Neural progenitor cell (in vitro differentiated cells): ENCODE measurements around the gene SMARCC1. TPM values are rescaled to one million over a fixed set of nuclear protein-coding genes. Genes with fewer than 3 reads are reported as not detected.

Source experiments
- DNase-seq: peaks from one replicate; pipeline ENCODE4 v3.0.0-alpha.2; 2016; ENCODE audit warnings: low spot score
- H2AFZ ChIP-seq: fragments of 200-600 bp; sonication (generic); replicated peaks from 2 replicates; pipeline ENCODE4 v1.6.1; 2016; ENCODE audit warnings: antibody characterized with exemption
- H3F3A ChIP-seq: fragments of 200-600 bp; sonication (generic); 2 replicates; pipeline ENCODE4 v1.6.1; 2016; ENCODE audit warnings: antibody characterized with exemption, low read depth
- H3K27ac ChIP-seq: fragments of 200-600 bp; sonication (generic); 2 replicates; pipeline ENCODE4 v1.5.1; 2016; ENCODE audit warnings: mild to moderate bottlenecking
- H3K27me3 ChIP-seq: fragments of 200-600 bp; sonication (generic); 2 replicates; pipeline ENCODE4 v1.6.1; 2016; ENCODE audit warnings: mild to moderate bottlenecking, moderate library complexity
- H3K36me3 ChIP-seq: fragments of 200-600 bp; sonication (generic); 2 replicates; pipeline ENCODE4 v1.5.1; 2016
- H3K4me1 ChIP-seq: fragments of 200-600 bp; sonication (generic); 2 replicates; pipeline ENCODE4 v1.6.1; 2016; ENCODE audit warnings: mixed run types
- H3K4me2 ChIP-seq: fragments of 200-600 bp; sonication (generic); 2 replicates; pipeline ENCODE4 v1.6.1; 2016
- H3K4me3 ChIP-seq: fragments of 200-600 bp; sonication (generic); 2 replicates; pipeline ENCODE4 v1.5.1; 2016
- H3K79me2 ChIP-seq: fragments of 200-600 bp; sonication (generic); 2 replicates; pipeline ENCODE4 v1.6.1; 2016; ENCODE audit warnings: low read depth
- H3K9ac ChIP-seq: fragments of 200-600 bp; sonication (generic); 2 replicates; pipeline ENCODE4 v1.6.1; 2016
- H3K9me3 ChIP-seq: fragments of 200-600 bp; sonication (generic); 2 replicates; pipeline ENCODE4 v1.5.1; 2016; ENCODE audit warnings: low read depth
- H4K20me1 ChIP-seq: fragments of 200-600 bp; sonication (generic); 2 replicates; pipeline ENCODE4 v1.6.1; 2016; ENCODE audit warnings: low read depth
- H3K27ac Mint-ChIP-seq: 3 replicates; pipeline ENCODE4 v1.8.0; 2021; ENCODE audit warnings: mixed read lengths
- H3K27me3 Mint-ChIP-seq: 2 replicates; pipeline ENCODE4 v1.8.0; 2022; ENCODE audit warnings: low read depth, mild to moderate bottlenecking, inconsistent platforms, moderate library complexity, mixed read lengths; ENCODE audit not compliant: insufficient read depth
- H3K36me3 Mint-ChIP-seq: 3 replicates; pipeline ENCODE4 v1.8.0; 2021; ENCODE audit warnings: mixed read lengths
- H3K4me1 Mint-ChIP-seq: 3 replicates; pipeline ENCODE4 v1.8.0; 2021; ENCODE audit warnings: mixed read lengths
- H3K4me3 Mint-ChIP-seq: 3 replicates; pipeline ENCODE4 v1.8.0; 2021; ENCODE audit warnings: mild to moderate bottlenecking, moderate library complexity, mixed read lengths
- H3K9me3 Mint-ChIP-seq: 3 replicates; pipeline ENCODE4 v1.8.0; 2020; ENCODE audit warnings: mixed read lengths
- EZH2 ChIP-seq: fragments of 200-600 bp; sonication (generic); IDR thresholded peaks from 2 replicates; pipeline ENCODE4 v1.6.1; 2017; ENCODE audit warnings: antibody characterized with exemption, mild to moderate bottlenecking, moderate library complexity
- EZH2phosphoT487 ChIP-seq: fragments of 200-600 bp; sonication (generic); IDR thresholded peaks from 2 replicates; pipeline ENCODE4 v1.6.1; 2017; ENCODE audit warnings: antibody characterized with exemption
- total RNA-seq: library from RNA; depleted of rRNA; stranded (reverse); fragments of >200 nt; gene quantifications from 2 replicates; pipeline ENCODE4 v1.2.3, GENCODE V29; 2015; ENCODE audit warnings: low replicate concordance
- TF ChIP-seq, protein P1 (sequence below): fragments of 200-600 bp; sonication (generic); IDR thresholded peaks from 2 replicates; pipeline ENCODE4 v1.5.1; 2017; ENCODE audit warnings: antibody characterized with exemption, mild to moderate bottlenecking

Gene SMARCC1
- total RNA-seq, 1 donor from 2014 or later = 175 TPM

DNA sequence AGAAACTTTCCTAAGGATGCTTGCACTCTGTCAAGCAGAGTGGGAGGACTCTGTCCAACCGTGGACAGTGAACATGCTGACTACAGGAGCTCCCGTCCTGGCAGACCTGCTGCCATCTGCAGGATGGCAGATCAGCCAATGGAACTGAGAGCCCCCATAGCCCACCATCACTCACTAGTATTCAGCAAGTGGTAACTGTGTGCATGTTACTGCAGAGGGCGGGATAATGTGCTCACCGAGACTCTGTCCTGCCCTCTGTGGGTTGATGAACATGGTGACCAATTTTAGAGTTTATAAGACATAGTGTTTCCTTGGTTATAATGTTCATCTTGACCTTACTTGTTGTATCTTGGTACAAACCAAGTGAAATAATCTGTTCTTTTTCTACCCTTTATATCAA, 214.5 kb downstream of the SMARCC1 start:
- Mint-ChIP-seq H3K4me3 (no peak overlapping the region), H3K36me3 (peaks cover 39% of the 10 kb centered on the region), H3K9me3 (no peaks in the 10 kb centered on the region), H3K27ac (no peak overlapping the region), H3K27me3 (peaks cover 3% of the 10 kb centered on the region), H3K4me1 (peaks cover 36% of the 10 kb centered on the region)
- Histone ChIP-seq H3K4me2 (no peak overlapping the region), H3K4me3 (no peak overlapping the region), H3K27me3 (no peaks in the 10 kb centered on the region), H2AFZ (no peak overlapping the region), H3K79me2 (no peaks in the 10 kb centered on the region), H3K4me1 (peaks cover 10% of the 10 kb centered on the region), H3K27ac (no peak overlapping the region), H3K9me3 (no peaks in the 10 kb centered on the region), H3F3A (peaks cover 12% of the 10 kb centered on the region), H3K9ac (no peak overlapping the region), H3K36me3 (no peaks in the 10 kb centered on the region), H4K20me1 (no peaks in the 10 kb centered on the region)
- TF ChIP-seq, protein P1, sequence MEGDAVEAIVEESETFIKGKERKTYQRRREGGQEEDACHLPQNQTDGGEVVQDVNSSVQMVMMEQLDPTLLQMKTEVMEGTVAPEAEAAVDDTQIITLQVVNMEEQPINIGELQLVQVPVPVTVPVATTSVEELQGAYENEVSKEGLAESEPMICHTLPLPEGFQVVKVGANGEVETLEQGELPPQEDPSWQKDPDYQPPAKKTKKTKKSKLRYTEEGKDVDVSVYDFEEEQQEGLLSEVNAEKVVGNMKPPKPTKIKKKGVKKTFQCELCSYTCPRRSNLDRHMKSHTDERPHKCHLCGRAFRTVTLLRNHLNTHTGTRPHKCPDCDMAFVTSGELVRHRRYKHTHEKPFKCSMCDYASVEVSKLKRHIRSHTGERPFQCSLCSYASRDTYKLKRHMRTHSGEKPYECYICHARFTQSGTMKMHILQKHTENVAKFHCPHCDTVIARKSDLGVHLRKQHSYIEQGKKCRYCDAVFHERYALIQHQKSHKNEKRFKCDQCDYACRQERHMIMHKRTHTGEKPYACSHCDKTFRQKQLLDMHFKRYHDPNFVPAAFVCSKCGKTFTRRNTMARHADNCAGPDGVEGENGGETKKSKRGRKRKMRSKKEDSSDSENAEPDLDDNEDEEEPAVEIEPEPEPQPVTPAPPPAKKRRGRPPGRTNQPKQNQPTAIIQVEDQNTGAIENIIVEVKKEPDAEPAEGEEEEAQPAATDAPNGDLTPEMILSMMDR = no peak
- TF ChIP-seq EZH2 (no peak), EZH2phosphoT487 (no peak)
- DNase-seq = no peak

DNA sequence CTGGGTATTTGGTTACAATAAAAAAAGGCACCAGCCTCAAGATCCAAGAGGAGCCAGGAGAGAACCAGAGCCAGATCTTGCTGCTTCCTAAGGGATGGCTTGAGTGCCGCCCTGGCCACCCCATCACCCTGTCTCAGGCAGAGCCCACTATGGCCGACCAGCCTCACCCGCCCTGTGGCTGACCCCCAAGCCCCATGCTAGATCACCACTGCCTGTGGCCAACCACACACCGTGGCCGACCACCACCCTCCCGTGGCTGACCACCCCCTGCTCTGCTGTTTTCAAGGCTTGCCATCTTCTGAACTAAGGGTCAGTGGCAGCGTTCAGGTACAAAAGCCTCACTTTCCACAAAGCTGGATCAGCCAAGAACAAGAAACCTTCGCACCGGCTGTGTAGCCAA, 215.0 kb downstream of the SMARCC1 start:
- no peak overlapping the region for H3K4me2 ChIP-seq
- TF ChIP-seq EZH2phosphoT487 (no peak), EZH2 (no peak)
- Mint-ChIP-seq H3K27me3 (peaks cover 3% of the 10 kb centered on the region), H3K9me3 (no peaks in the 10 kb centered on the region), H3K27ac (peak overlapping the region; percentile 40), H3K4me3 (no peak overlapping the region), H3K36me3 (peaks cover 39% of the 10 kb centered on the region), H3K4me1 (peaks cover 31% of the 10 kb centered on the region)
- H3K9me3 ChIP-seq = no peaks in the 10 kb centered on the region
- no peak overlapping the region for H2AFZ ChIP-seq
- H3F3A ChIP-seq = peaks cover 7% of the 10 kb centered on the region
- no peaks in the 10 kb centered on the region for H3K27me3 ChIP-seq
- H3K79me2 ChIP-seq = no peaks in the 10 kb centered on the region
- no peak for DNase-seq
- H4K20me1 ChIP-seq = no peaks in the 10 kb centered on the region
- H3K9ac ChIP-seq = no peak overlapping the region
- H3K36me3 ChIP-seq = no peaks in the 10 kb centered on the region
- H3K4me3 ChIP-seq = no peak overlapping the region
- peaks cover 8% of the 10 kb centered on the region for H3K4me1 ChIP-seq
- H3K27ac ChIP-seq = no peak overlapping the region

GRCh38 chr3:47565734-47566550, 215.8 kb downstream of the SMARCC1 start:
- Histone ChIP-seq H3K4me3 (no peak overlapping the region), H4K20me1 (no peaks in the 10 kb centered on the region), H3K27me3 (no peaks in the 10 kb centered on the region), H3K27ac (no peak overlapping the region), H2AFZ (no peak overlapping the region), H3K4me1 (peaks cover under 1% of the 10 kb centered on the region), H3K79me2 (no peaks in the 10 kb centered on the region), H3K36me3 (no peaks in the 10 kb centered on the region), H3F3A (no peaks in the 10 kb centered on the region), H3K9me3 (no peaks in the 10 kb centered on the region), H3K4me2 (no peak overlapping the region), H3K9ac (no peak overlapping the region)
- DNase-seq = no peak
- Mint-ChIP-seq H3K9me3 (no peaks in the 10 kb centered on the region), H3K36me3 (peaks cover 39% of the 10 kb centered on the region), H3K27ac (peak overlapping the region; percentile 40), H3K4me1 (peaks cover 24% of the 10 kb centered on the region), H3K27me3 (peaks cover 3% of the 10 kb centered on the region), H3K4me3 (no peak overlapping the region)
- TF ChIP-seq EZH2phosphoT487 (no peak), EZH2 (no peak)
- TF ChIP-seq, protein P1 = no peak

DNA sequence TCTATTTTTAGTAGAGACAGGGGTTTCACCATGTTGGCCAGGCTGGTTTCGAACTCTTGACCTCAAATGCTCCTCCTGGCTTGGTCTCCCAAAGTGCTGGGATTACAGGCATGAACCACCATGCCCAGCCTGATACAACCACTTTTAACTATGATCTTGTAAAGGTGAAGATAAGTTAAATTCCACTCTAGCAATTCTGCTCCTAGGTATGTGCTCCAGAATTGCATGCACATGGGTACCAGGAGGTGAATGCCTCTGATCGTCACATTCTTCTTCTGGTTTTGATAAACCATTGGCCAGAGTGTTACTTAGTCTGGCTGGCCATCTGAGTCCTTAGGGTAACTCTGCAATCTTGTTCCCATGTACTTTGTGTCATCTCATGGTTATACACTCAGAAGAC, 225.3 kb downstream of the SMARCC1 start:
- no peak overlapping the region for H3K9ac ChIP-seq

More for the DNA sequence above, 225.3 kb downstream of the SMARCC1 start:
- Mint-ChIP-seq H3K4me3 (no peak overlapping the region), H3K4me1 (peaks cover 14% of the 10 kb centered on the region), H3K36me3 (no peaks in the 10 kb centered on the region), H3K9me3 (peaks cover 11% of the 10 kb centered on the region), H3K27ac (no peak overlapping the region), H3K27me3 (peaks cover 6% of the 10 kb centered on the region)
- H2AFZ ChIP-seq = no peak overlapping the region
- H3K36me3 ChIP-seq = no peaks in the 10 kb centered on the region
- TF ChIP-seq EZH2phosphoT487 (no peak), EZH2 (no peak)
- TF ChIP-seq, protein P1 = no peak
- no peaks in the 10 kb centered on the region for H3K9me3 ChIP-seq
- H3K79me2 ChIP-seq = no peaks in the 10 kb centered on the region
- no peak overlapping the region for H3K4me3 ChIP-seq
- no peak for DNase-seq
- no peak overlapping the region for H3K4me2 ChIP-seq
- H3K27me3 ChIP-seq = no peaks in the 10 kb centered on the region
- H3K27ac ChIP-seq = no peak overlapping the region
- H3F3A ChIP-seq = no peaks in the 10 kb centered on the region
- H4K20me1 ChIP-seq = no peaks in the 10 kb centered on the region
- H3K4me1 ChIP-seq = no peaks in the 10 kb centered on the region
